Measurements from ENCODE around the gene MEGF9.

The MEGF9 gene

GRCh38 chr9:120714088-120714845 is at the start of gene MEGF9:
Gene MEGF9, minus strand, starts transcription at chr9:120714470. Its CDS starts 112 bp downstream, at chr9:120714358.
- peak within 1 kb of the TSS; percentile 62 for H3K27ac ChIP-seq
- no peak for TF ChIP-seq ZFX (IDR thresholded peaks at IDR 0.05; ENCODE audit: borderline replicate concordance)
- TF ChIP-seq, protein P1, sequence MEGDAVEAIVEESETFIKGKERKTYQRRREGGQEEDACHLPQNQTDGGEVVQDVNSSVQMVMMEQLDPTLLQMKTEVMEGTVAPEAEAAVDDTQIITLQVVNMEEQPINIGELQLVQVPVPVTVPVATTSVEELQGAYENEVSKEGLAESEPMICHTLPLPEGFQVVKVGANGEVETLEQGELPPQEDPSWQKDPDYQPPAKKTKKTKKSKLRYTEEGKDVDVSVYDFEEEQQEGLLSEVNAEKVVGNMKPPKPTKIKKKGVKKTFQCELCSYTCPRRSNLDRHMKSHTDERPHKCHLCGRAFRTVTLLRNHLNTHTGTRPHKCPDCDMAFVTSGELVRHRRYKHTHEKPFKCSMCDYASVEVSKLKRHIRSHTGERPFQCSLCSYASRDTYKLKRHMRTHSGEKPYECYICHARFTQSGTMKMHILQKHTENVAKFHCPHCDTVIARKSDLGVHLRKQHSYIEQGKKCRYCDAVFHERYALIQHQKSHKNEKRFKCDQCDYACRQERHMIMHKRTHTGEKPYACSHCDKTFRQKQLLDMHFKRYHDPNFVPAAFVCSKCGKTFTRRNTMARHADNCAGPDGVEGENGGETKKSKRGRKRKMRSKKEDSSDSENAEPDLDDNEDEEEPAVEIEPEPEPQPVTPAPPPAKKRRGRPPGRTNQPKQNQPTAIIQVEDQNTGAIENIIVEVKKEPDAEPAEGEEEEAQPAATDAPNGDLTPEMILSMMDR (IDR thresholded peaks at IDR 0.05), result no peak

DNA sequence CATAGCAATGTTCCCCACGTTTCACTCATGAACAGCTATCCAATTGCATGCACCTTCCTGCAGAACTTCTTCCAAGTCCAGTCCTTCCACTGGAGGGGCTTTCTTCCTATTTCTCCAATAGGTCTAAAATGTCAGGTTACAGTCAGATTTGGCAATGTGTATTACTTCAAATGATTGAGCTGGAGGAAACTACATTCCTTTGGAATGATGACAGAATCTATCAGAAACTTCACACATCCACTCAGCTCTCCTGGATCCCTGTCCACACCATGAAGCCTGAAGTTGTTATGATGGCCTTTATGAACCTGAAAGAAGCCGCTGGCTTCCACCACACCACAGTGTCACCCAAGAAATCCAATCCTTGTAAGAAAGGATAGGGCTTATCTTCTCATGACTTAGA is 46.7 kb upstream of the MEGF9 start:
- H3K27ac ChIP-seq, result no peak overlapping the region
- TF ChIP-seq, protein P1 (IDR thresholded peaks at IDR 0.05), result no peak
- no peak for TF ChIP-seq ZFX (IDR thresholded peaks at IDR 0.05; ENCODE audit: borderline replicate concordance)

- no peak for TF ChIP-seq ZFX (IDR thresholded peaks at IDR 0.05; ENCODE audit: borderline replicate concordance)
- TF ChIP-seq, protein P1 (IDR thresholded peaks at IDR 0.05), result no peak
- no peak overlapping the region for H3K27ac ChIP-seq
Observed at GRCh38 chr9:120759755-120760400, 45.6 kb upstream of the MEGF9 start.

DNA sequence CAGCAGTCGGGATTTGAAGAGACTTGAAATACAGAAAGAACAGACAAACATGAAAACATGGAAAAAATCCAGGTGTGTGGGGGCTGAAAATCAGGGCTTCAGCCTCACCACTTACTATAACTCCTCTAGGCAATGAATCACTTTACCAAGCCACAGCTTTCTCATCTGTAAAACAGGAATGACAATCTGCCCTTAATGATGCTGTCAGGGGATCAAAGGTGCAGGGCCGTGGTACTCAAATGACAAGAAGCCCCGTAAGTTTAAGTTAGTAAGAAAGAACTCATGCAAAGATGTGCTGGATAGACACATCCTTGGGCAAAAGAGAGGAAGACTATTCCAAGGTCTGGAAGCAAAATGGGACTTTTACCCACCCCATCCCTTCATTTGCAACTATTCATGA is 44.3 kb upstream of the MEGF9 start:
- no peak for TF ChIP-seq ZFX (IDR thresholded peaks at IDR 0.05; ENCODE audit: borderline replicate concordance)
- TF ChIP-seq, protein P1 (IDR thresholded peaks at IDR 0.05), result no peak
- H3K27ac ChIP-seq, result no peak overlapping the region

GRCh38 chr9:120757026-120757913 is 43.0 kb upstream of the MEGF9 start:
- TF ChIP-seq, protein P1 (IDR thresholded peaks at IDR 0.05), result no peak
- no peak for TF ChIP-seq ZFX (IDR thresholded peaks at IDR 0.05; ENCODE audit: borderline replicate concordance)
- H3K27ac ChIP-seq, result no peak overlapping the region

DNA sequence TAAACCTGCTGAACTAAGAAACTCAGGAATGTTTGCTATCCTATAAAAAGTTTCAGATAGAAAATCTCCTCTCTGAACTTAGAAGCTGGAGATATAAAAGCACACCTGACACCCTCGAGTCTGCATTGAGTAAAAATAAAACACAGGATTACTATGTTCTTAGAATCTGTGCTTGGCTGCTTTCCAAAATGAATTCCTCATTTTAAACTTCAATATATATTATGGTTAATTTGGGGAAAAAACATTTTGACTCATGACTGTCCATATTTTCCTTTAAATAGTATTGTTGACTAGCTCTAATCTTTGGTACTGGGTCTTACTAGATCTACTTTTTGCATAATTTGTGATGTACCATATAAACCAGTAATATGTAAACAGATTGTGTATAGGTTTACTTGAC is 42.3 kb upstream of the MEGF9 start:
- no peak for TF ChIP-seq ZFX (IDR thresholded peaks at IDR 0.05; ENCODE audit: borderline replicate concordance)
- TF ChIP-seq, protein P1 (IDR thresholded peaks at IDR 0.05), result no peak

More for the DNA sequence above, 42.3 kb upstream of the MEGF9 start:
- H3K27ac ChIP-seq, result no peak overlapping the region

Data from 22Rv1 (cell line).